Stomach (tissue), 9 donors: ENCODE measurements around the gene CEP20. TPM values are rescaled to one million over a fixed set of nuclear protein-coding genes. Genes with fewer than 3 reads are reported as not detected.

Experiments used
- DNase-seq, 2 donors: peaks; one replicate each; pipeline versions ENCODE4 v3.0.0 to v3.0.0-alpha.2; 2013 to 2019
- H3K27ac ChIP-seq, 5 donors: fragments of 200-600 bp in 4 of 5; sonication (generic) in 4 of 5; one replicate each; pipeline ENCODE4 v1.5.1; 2013 to 2019; ENCODE audit warnings: mild to moderate bottlenecking in 1 of 5, moderate library complexity in 1 of 5
- H3K27me3 ChIP-seq, 3 donors: fragments of 200-600 bp; sonication (generic); one replicate each; pipeline ENCODE4 v1.5.1; 2017 to 2019; ENCODE audit warnings: mixed run types in 1 of 3
- H3K36me3 ChIP-seq, 4 donors: fragments of 200-600 bp; sonication (generic); 1 replicate in 3 of 4; 2 replicates in 1 of 4; pipeline ENCODE4 v1.5.1; 2016 to 2019
- H3K4me1 ChIP-seq, 4 donors: fragments of 200-600 bp; sonication (generic); one replicate each; pipeline ENCODE4 v1.5.1; 2016 to 2019
- H3K4me3 ChIP-seq, 4 donors: fragments of 200-600 bp; sonication (generic) in 3 of 4; one replicate each; pipeline ENCODE4 v1.5.1; 2016 to 2019; ENCODE audit warnings: mild to moderate bottlenecking in 1 of 4
- H3K9me3 ChIP-seq, 4 donors: fragments of 200-600 bp; sonication (generic); one replicate each; pipeline ENCODE4 v1.5.1; 2016 to 2019
- EP300 ChIP-seq: sonication (generic); formaldehyde crosslinking; IDR thresholded peaks from one replicate; pipeline ENCODE4 v1.6.1; 2017; ENCODE audit warnings: antibody characterized with exemption
- POLR2A ChIP-seq, 4 donors: fragments of 450-650 bp; IDR thresholded peaks; one replicate each; pipeline ENCODE4 v1.6.1; 2016; ENCODE audit warnings: antibody characterized with exemption in 4 of 4, control low read depth in 2 of 4, mild to moderate bottlenecking in 1 of 4, moderate library complexity in 1 of 4
- POLR2AphosphoS5 ChIP-seq, 3 donors: sonication (generic); formaldehyde crosslinking; IDR thresholded peaks; one replicate each; pipeline ENCODE4 v1.6.1; 2016; ENCODE audit warnings: antibody characterized with exemption in 3 of 3
- WGBS, 5 donors: extraction: QIAGEN DNeasy Blood & Tissue Kit in 3 of 5; methylation state at CpG; one replicate each; pipeline versions ENCODE4 v1.1.5 to v1.1.7; 2013 to 2018; 5-methylcytosine and 5-hydroxymethylcytosine counted together
- intact Hi-C: fragments of 100-400 bp; cut with DNase I; formaldehyde crosslinking; loops from one replicate; pipeline ENCODE4 v1.15.1; 2023; ENCODE audit warnings: low total_unique reads
- polyA plus RNA-seq, 3 donors: library from polyadenylated mRNA; stranded (reverse); fragments of 200-250 nt; gene quantifications; one replicate each; pipeline ENCODE4 v1.2.3, GENCODE V29; 2013
- total RNA-seq, 5 donors: library from RNA; depleted of rRNA; stranded (reverse); fragments of >200 nt; gene quantifications; one replicate each; pipeline versions ENCODE4 v1.1.0 to v1.2.3, GENCODE V29; 2014 to 2016
- TF ChIP-seq, protein P1 (sequence below), 7 experiments: fragments of 450-650 bp in 4 of 7; fragments of 200-600 bp in 3 of 7; sonication (generic) in 3 of 7; IDR thresholded peaks; one replicate each; pipeline ENCODE4 v1.5.1; 2016 to 2019; ENCODE audit warnings: antibody characterized with exemption in 7 of 7, control low read depth in 2 of 7, mild to moderate bottlenecking in 1 of 7
- donor health status: healthy with polysubstance abuse.
- donor health status: Bipolar disorder and iron deficiency.
- donor health status: healthy.

CEP20 gene
- total and polyA plus RNA-seq, 8 donors = 7.0 to 40.0 (median 17.8) TPM

DNA sequence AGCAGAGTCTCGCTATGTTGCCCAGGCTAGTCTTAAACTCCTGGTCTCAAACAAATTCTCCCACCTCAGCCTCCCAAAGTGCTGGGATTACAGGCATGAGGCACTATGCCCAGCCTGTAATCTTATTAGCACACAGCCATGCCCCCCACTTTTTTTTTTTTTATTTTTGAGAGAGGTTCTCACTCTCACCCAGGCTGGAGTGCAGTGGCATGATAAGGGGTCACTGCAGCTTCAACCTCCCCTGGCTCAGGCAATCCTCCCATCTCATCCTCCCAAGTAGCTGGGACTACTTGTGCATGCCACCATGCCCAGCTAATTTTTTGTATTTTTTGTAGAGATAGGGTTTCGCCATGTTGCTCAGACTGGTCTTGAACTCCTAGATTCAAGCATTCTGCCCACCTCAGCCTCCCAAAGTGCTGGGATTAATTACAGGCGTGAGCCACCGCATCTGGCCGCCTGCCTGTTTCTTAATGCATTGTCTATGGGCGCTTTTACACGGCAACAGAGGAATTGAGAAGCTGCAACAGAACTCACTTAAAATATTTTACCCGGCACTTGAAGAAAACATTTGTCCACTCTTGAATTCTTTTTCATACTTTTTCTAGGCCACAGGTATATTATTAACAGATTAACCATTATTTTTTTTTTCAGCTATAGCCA lies 8.8 kb upstream of the CEP20 start:
- Histone ChIP-seq H3K27ac (no peak overlapping the region), H3K27me3 (no peaks in the 10 kb centered on the region), H3K36me3 (no peaks in the 10 kb centered on the region), H3K4me1 (peaks cover 0 to 9% (median 0%) of the 10 kb centered on the region in 4 donors), H3K4me3 (no peak overlapping the region), H3K9me3 (no peaks in the 10 kb centered on the region)
- 90 to 95% (median 90%) methylated on average over 8 of the region's 8 CpGs for WGBS, 5 donors
- no peak for DNase-seq
- intact Hi-C loops = no loop called here
- TF ChIP-seq EP300 (no peak), POLR2AphosphoS5 (IDR thresholded peaks at IDR 0.05) (no peak), POLR2A (IDR thresholded peaks at IDR 0.05) (no peak)
- TF ChIP-seq, protein P1, sequence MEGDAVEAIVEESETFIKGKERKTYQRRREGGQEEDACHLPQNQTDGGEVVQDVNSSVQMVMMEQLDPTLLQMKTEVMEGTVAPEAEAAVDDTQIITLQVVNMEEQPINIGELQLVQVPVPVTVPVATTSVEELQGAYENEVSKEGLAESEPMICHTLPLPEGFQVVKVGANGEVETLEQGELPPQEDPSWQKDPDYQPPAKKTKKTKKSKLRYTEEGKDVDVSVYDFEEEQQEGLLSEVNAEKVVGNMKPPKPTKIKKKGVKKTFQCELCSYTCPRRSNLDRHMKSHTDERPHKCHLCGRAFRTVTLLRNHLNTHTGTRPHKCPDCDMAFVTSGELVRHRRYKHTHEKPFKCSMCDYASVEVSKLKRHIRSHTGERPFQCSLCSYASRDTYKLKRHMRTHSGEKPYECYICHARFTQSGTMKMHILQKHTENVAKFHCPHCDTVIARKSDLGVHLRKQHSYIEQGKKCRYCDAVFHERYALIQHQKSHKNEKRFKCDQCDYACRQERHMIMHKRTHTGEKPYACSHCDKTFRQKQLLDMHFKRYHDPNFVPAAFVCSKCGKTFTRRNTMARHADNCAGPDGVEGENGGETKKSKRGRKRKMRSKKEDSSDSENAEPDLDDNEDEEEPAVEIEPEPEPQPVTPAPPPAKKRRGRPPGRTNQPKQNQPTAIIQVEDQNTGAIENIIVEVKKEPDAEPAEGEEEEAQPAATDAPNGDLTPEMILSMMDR (IDR thresholded peaks at IDR 0.05) = no peak

DNA sequence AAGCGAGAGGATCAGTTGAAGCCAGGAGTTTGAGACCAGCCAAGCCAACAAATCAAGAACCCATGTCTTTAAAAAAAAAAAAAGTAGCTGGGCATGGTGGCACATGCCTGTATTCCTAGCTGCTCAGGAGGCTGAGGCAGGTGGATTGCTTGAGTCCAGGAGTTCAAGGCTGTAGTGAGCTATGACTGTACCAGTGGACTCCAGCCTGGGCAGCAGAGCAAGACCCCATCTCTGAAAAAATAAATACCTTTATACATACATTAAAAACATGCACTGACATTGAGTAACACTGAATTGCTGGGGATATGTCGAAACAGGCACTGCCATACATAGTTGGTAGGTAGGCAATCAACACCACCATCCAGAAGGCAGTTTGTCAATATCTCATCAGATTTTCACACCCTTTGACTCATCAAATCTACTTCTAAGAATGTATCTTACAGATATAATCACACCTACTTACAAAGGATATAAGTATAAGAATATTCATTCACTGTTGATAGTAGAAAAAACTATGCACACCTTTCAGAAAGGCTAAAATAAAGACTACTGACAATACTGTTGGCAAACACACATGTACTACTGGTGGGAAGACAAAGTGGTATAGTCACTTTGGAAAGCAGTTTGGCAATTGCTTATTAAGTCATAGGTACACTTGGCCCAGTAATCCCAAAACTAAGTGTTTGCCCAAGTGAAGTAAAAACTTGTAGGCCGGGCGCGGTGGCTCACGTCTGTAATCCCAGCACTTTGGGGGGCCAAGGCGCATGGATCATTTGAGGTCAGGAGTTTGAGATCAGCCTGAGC lies 6.4 kb upstream of the CEP20 start:
- intact Hi-C loops = no loop called here
- Histone ChIP-seq H3K9me3 (no peaks in the 10 kb centered on the region), H3K4me3 (no peak overlapping the region), H3K4me1 (peaks cover 0 to 7% (median 0%) of the 10 kb centered on the region in 4 donors), H3K27ac (no peak overlapping the region), H3K27me3 (no peaks in the 10 kb centered on the region), H3K36me3 (no peaks in the 10 kb centered on the region)
- WGBS, 5 donors = 82 to 97% (median 91%) methylated on average over 7 of the region's 7 CpGs
- TF ChIP-seq POLR2A (IDR thresholded peaks at IDR 0.05) (no peak), EP300 (no peak), POLR2AphosphoS5 (IDR thresholded peaks at IDR 0.05) (no peak)
- TF ChIP-seq, protein P1 (IDR thresholded peaks at IDR 0.05) = no peak
- no peak for DNase-seq

DNA sequence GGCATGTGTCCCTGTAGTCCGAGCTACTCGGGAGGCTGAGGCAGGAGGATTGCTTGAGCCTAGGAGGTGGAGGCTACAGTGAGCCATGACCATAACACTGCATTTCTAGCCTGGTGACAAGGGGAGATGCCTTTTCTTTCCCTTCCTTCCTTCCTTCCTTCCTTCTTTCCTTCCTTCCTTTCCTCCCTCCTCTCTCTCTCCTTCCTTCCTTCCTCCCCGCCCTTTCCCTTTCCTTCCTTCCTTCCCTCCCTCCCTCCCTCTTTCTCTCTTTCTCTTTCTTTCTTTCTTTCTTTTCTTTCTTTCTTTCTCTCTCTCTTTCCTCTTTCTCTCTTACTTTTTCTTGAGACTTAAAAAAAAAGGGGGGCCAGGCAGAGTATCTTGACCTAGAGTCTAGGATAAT lies 3.1 kb upstream of the CEP20 start:
- Histone ChIP-seq H3K4me3 (no peak overlapping the region), H3K36me3 (no peaks in the 10 kb centered on the region), H3K27me3 (no peaks in the 10 kb centered on the region), H3K27ac (no peak overlapping the region), H3K4me1 (peaks cover 16 to 23% (median 22%) of the 10 kb centered on the region in 4 donors), H3K9me3 (no peaks in the 10 kb centered on the region)
- DNase-seq = no peak
- TF ChIP-seq POLR2A (IDR thresholded peaks at IDR 0.05) (no peak), POLR2AphosphoS5 (IDR thresholded peaks at IDR 0.05) (no peak), EP300 (no peak)
- TF ChIP-seq, protein P1 (IDR thresholded peaks at IDR 0.05) = no peak
- 81 to 98% (median 96%) methylated on average over 3 of the region's 3 CpGs for WGBS, 5 donors
- intact Hi-C loops = no loop called here

DNA sequence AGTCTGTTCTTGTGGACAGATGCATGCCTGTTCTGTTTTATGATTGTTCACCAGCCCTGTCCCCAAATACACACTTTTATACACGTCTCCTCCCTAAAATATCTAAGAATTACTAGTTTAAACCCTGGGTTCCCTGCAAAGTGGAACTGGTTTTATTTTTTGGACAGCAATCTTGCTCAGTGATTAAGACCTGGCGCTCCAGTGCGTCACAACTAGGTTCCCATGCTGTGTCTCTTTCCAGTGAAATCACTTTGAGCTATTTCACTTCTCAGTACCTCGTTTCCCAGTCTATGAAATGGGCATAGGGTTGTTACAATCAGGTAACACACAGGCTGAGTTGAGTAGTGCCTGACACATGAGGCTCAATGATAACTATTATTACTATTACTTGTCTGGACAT lies 1.1 kb downstream of the CEP20 start:
- no peak for DNase-seq
- WGBS, 5 donors = 76 to 87% (median 84%) methylated on average over 4 of the region's 4 CpGs
- Histone ChIP-seq H3K27me3 (no peaks in the 10 kb centered on the region), H3K4me1 (peaks cover 23 to 51% (median 36%) of the 10 kb centered on the region in 4 donors), H3K9me3 (no peaks in the 10 kb centered on the region), H3K36me3 (peaks cover 7 to 18% (median 16%) of the 10 kb centered on the region in 4 donors), H3K27ac (peak overlapping the region in 2 of 5 donors; percentile 86 to 91), H3K4me3 (peak overlapping the region; percentile 65 to 87 (median 76))
- TF ChIP-seq POLR2A (IDR thresholded peaks at IDR 0.05) (no peak), EP300 (no peak), POLR2AphosphoS5 (IDR thresholded peaks at IDR 0.05) (no peak)
- TF ChIP-seq, protein P1 (IDR thresholded peaks at IDR 0.05) = no peak
- intact Hi-C loops = loop anchor here (10.0 kb wide), 1 partner anchor 128 kb away; no protein-coding TSS in a partner anchor
